ENCODE measurements around the gene ANKRD13C. TPM values are rescaled to one million over a fixed set of nuclear protein-coding genes. Genes with fewer than 3 reads are reported as not detected.

ANKRD13C gene
- polyA plus RNA-seq, 1 donor (not counting 4 experiments of a cell fraction or from before 2014, with no cell fraction given) = 13.4 TPM

GRCh38 chr1:70355111-70355407 lies 537 bp upstream of the ANKRD13C start:
- FAIRE-seq (no peak), DNase-seq (ENCODE audit: low read depth, low spot score) (no peak)
- peaks cover 0 to 2% of the 10 kb centered on the region in 2 experiments for H3K36me3 ChIP-seq (ENCODE audit: control insufficient read depth in 2 of 2, extremely low read depth in 1 of 2, insufficient read depth in 2 of 2, low read length in 2 of 2)
- H3K9me3 ChIP-seq (ENCODE audit: control insufficient read depth, low read depth, low read length) = no peaks in the 10 kb centered on the region
- H3K4me2 ChIP-seq (ENCODE audit: control insufficient read depth, extremely low read depth, insufficient read depth, low read depth, low read length) = peak overlapping the region; percentile 80
- peak overlapping the region; percentile 97 for H3K27ac ChIP-seq (ENCODE audit: control insufficient read depth, insufficient read depth, low read length)
- no peaks in the 10 kb centered on the region for H3K9me1 ChIP-seq (ENCODE audit: control insufficient read depth, extremely low read depth, insufficient read depth, low read length)
- H2AFZ ChIP-seq (ENCODE audit: control insufficient read depth, low read length) = peak overlapping the region; percentile 93
- H3K4me1 ChIP-seq (ENCODE audit: control insufficient read depth, extremely low read depth, insufficient read depth, low read length) = peaks cover 20% of the 10 kb centered on the region
- H3K4me3 ChIP-seq (ENCODE audit: control insufficient read depth in 2 of 3, extremely low read depth in 1 of 3, insufficient read depth in 2 of 3, low read depth in 1 of 3, low read length in 3 of 3) = peak overlapping the region; percentile 77 to 95 (median 86)
- H4K20me1 ChIP-seq (ENCODE audit: control insufficient read depth, extremely low read depth, insufficient read depth, low read length) = no peaks in the 10 kb centered on the region
- no peaks in the 10 kb centered on the region for H3K27me3 ChIP-seq (ENCODE audit: control insufficient read depth, extremely low read depth, insufficient read depth, low read length)
- dilution Hi-C loops (cut with MboI; ENCODE audit: extremely low pct_ligation_motif_present, low sequenced_read_pairs) = no loop called here
- peak overlapping the region; percentile 98 for H3K9ac ChIP-seq (ENCODE audit: control insufficient read depth, extremely low read depth, insufficient read depth, low read length)
- TF ChIP-seq, protein P1, sequence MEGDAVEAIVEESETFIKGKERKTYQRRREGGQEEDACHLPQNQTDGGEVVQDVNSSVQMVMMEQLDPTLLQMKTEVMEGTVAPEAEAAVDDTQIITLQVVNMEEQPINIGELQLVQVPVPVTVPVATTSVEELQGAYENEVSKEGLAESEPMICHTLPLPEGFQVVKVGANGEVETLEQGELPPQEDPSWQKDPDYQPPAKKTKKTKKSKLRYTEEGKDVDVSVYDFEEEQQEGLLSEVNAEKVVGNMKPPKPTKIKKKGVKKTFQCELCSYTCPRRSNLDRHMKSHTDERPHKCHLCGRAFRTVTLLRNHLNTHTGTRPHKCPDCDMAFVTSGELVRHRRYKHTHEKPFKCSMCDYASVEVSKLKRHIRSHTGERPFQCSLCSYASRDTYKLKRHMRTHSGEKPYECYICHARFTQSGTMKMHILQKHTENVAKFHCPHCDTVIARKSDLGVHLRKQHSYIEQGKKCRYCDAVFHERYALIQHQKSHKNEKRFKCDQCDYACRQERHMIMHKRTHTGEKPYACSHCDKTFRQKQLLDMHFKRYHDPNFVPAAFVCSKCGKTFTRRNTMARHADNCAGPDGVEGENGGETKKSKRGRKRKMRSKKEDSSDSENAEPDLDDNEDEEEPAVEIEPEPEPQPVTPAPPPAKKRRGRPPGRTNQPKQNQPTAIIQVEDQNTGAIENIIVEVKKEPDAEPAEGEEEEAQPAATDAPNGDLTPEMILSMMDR (optimal IDR thresholded peaks at IDR 0.05 in 1 of 3, IDR thresholded peaks at IDR 0.05 in 1 of 3, conservative IDR thresholded peaks at IDR 0.05 in 1 of 3; ENCODE audit: extremely low read depth in 1 of 3, insufficient read depth in 2 of 3, low read length in 3 of 3) = no peak
- TF ChIP-seq EZH2 (IDR thresholded peaks at IDR 0.05; ENCODE audit: low read length) = no peak
- H3K79me2 ChIP-seq (ENCODE audit: control insufficient read depth, insufficient read depth, low read length) = peaks cover 43% of the 10 kb centered on the region

GRCh38 chr1:70353601-70354331 lies 756 bp downstream of the ANKRD13C start:
- peak overlapping the region; percentile 80 for H3K4me2 ChIP-seq (ENCODE audit: control insufficient read depth, extremely low read depth, insufficient read depth, low read depth, low read length)
- H4K20me1 ChIP-seq (ENCODE audit: control insufficient read depth, extremely low read depth, insufficient read depth, low read length) = no peaks in the 10 kb centered on the region
- H3K36me3 ChIP-seq (ENCODE audit: control insufficient read depth in 2 of 2, extremely low read depth in 1 of 2, insufficient read depth in 2 of 2, low read length in 2 of 2) = peaks cover 0 to 2% of the 10 kb centered on the region in 2 experiments
- H3K4me1 ChIP-seq (ENCODE audit: control insufficient read depth, extremely low read depth, insufficient read depth, low read length) = peaks cover 11% of the 10 kb centered on the region
- dilution Hi-C loops (cut with MboI; ENCODE audit: extremely low pct_ligation_motif_present, low sequenced_read_pairs) = no loop called here
- no peaks in the 10 kb centered on the region for H3K9me3 ChIP-seq (ENCODE audit: control insufficient read depth, low read depth, low read length)
- peak overlapping the region; percentile 97 for H3K27ac ChIP-seq (ENCODE audit: control insufficient read depth, insufficient read depth, low read length)
- peak overlapping the region; percentile 97 for H2AFZ ChIP-seq (ENCODE audit: control insufficient read depth, low read length)
- no peaks in the 10 kb centered on the region for H3K27me3 ChIP-seq (ENCODE audit: control insufficient read depth, extremely low read depth, insufficient read depth, low read length)
- peak overlapping the region; percentile 77 to 95 (median 86) for H3K4me3 ChIP-seq (ENCODE audit: control insufficient read depth in 2 of 3, extremely low read depth in 1 of 3, insufficient read depth in 2 of 3, low read depth in 1 of 3, low read length in 3 of 3)
- DNase-seq (ENCODE audit: low read depth, low spot score) (no peak), FAIRE-seq (no peak)
- H3K79me2 ChIP-seq (ENCODE audit: control insufficient read depth, insufficient read depth, low read length) = peaks cover 53% of the 10 kb centered on the region
- no peaks in the 10 kb centered on the region for H3K9me1 ChIP-seq (ENCODE audit: control insufficient read depth, extremely low read depth, insufficient read depth, low read length)
- TF ChIP-seq, protein P1 (optimal IDR thresholded peaks at IDR 0.05 in 1 of 3, IDR thresholded peaks at IDR 0.05 in 1 of 3, conservative IDR thresholded peaks at IDR 0.05 in 1 of 3; ENCODE audit: extremely low read depth in 1 of 3, insufficient read depth in 2 of 3, low read length in 3 of 3) = no peak
- TF ChIP-seq EZH2 (IDR thresholded peaks at IDR 0.05; ENCODE audit: low read length) = no peak
- peak overlapping the region; percentile 98 for H3K9ac ChIP-seq (ENCODE audit: control insufficient read depth, extremely low read depth, insufficient read depth, low read length)

Data from keratinocyte (primary cell).